Gastrocnemius medialis (tissue), 4 donors: Measurements from ENCODE around the gene CAMK2D. TPM values are rescaled to one million over a fixed set of nuclear protein-coding genes. Genes with fewer than 3 reads are reported as not detected.

ENCODE experiments used
- ATAC-seq, 2 donors: fragments of 150-250 bp; one replicate each; pipeline ENCODE4 v1.9.1; 2016
- DNase-seq, 2 donors: peaks; one replicate each; pipeline ENCODE4 v3.0.0-alpha.2; 2019
- H3K27ac ChIP-seq, 4 donors: fragments of 200-600 bp; sonication (generic); 1 replicate in 1 of 4; 2 replicates in 3 of 4; pipeline ENCODE4 v1.5.1; 2016 to 2018; ENCODE audit warnings: mild to moderate bottlenecking in 2 of 4, moderate library complexity in 1 of 4
- H3K27me3 ChIP-seq, 3 donors: fragments of 200-600 bp; sonication (generic) in 2 of 3; 1 replicate in 1 of 3; 2 replicates in 2 of 3; pipeline versions ENCODE4 v1.5.1 to v1.6.0; 2016 to 2019; ENCODE audit warnings: mild to moderate bottlenecking in 1 of 3, moderate library complexity in 1 of 3
- H3K36me3 ChIP-seq, 2 donors: fragments of 200-600 bp; sonication (generic) in 1 of 2; one replicate each; pipeline ENCODE4 v1.5.1; 2017 to 2018
- H3K4me1 ChIP-seq, 2 donors: fragments of 200-600 bp; sonication (generic) in 1 of 2; one replicate each; pipeline ENCODE4 v1.5.1; 2016 to 2017; ENCODE audit warnings: mild to moderate bottlenecking in 2 of 2
- H3K4me3 ChIP-seq, 4 donors: fragments of 200-600 bp; sonication (generic) in 3 of 4; 1 replicate in 1 of 4; 2 replicates in 3 of 4; pipeline ENCODE4 v1.5.1; 2016 to 2019; ENCODE audit warnings: mild to moderate bottlenecking in 2 of 4
- H3K9me3 ChIP-seq, 3 donors: fragments of 200-600 bp; sonication (generic) in 2 of 3; 1 replicate in 1 of 3; 2 replicates in 2 of 3; pipeline ENCODE4 v1.5.1; 2016 to 2019
- CTCF ChIP-seq, 5 experiments: fragments of 450-650 bp in 3 of 5; fragments of 200-600 bp in 2 of 5; sonication (generic) in 2 of 5; IDR thresholded peaks in 4 of 5; conservative IDR thresholded peaks in 1 of 5; 1 replicate in 4 of 5; 2 replicates in 1 of 5; pipeline ENCODE4 v1.5.1; 2016 to 2019; ENCODE audit warnings: antibody characterized with exemption in 5 of 5, mild to moderate bottlenecking in 3 of 5, moderate library complexity in 3 of 5
- POLR2A ChIP-seq, 2 donors: fragments of 450-650 bp; IDR thresholded peaks; one replicate each; pipeline ENCODE4 v1.6.1; 2017; ENCODE audit warnings: antibody characterized with exemption in 2 of 2, mild to moderate bottlenecking in 2 of 2, moderate library complexity in 2 of 2
- in situ Hi-C, 4 donors: fragments of 200-750 bp; cut with MboI; loops; one replicate each; pipeline versions ENCODE4 v1.15.0 to v1.8.0; 2017; ENCODE audit warnings: low sequenced_read_pairs in 4 of 4
- intact Hi-C: fragments of 100-400 bp; cut with DNase I; formaldehyde crosslinking; loops from one replicate; pipeline ENCODE4 v1.15.1; 2023; ENCODE audit warnings: low total_unique reads
- total RNA-seq, 4 donors: library from RNA; depleted of rRNA; stranded (reverse); fragments of >200 nt; gene quantifications; one replicate each; pipeline versions ENCODE4 v1.1.0 to v1.2.3, GENCODE V29; 2016

The CAMK2D gene
- total RNA-seq, 4 donors from 2014 or later: 73.2 to 149 (median 119) TPM

GRCh38 chr4:113627321-113627720 lies 134.2 kb downstream of the CAMK2D start:
- no peak for DNase-seq
- intact Hi-C loops: no loop called here
- in situ Hi-C loops: no loop called here
- peaks cover 18 to 20% of the 10 kb centered on the region in 2 donors for H3K4me1 ChIP-seq
- no peak overlapping the region for H3K4me3 ChIP-seq
- no peak overlapping the region for H3K27ac ChIP-seq
- TF ChIP-seq POLR2A (IDR thresholded peaks at IDR 0.05) (no peak), CTCF (IDR thresholded peaks at IDR 0.05 in 4 of 5, conservative IDR thresholded peaks at IDR 0.05 in 1 of 5) (no peak)
- H3K9me3 ChIP-seq: no peaks in the 10 kb centered on the region
- H3K36me3 ChIP-seq: peaks cover 0 to 6% of the 10 kb centered on the region in 2 donors
- no peak for ATAC-seq
- H3K27me3 ChIP-seq: no peaks in the 10 kb centered on the region

- Histone ChIP-seq H3K9me3 (no peaks in the 10 kb centered on the region), H3K27ac (no peak overlapping the region), H3K27me3 (no peaks in the 10 kb centered on the region), H3K4me3 (no peak overlapping the region), H3K4me1 (peaks cover 17 to 20% of the 10 kb centered on the region in 2 donors), H3K36me3 (peaks cover 0 to 6% of the 10 kb centered on the region in 2 donors)
- TF ChIP-seq CTCF (IDR thresholded peaks at IDR 0.05 in 4 of 5, conservative IDR thresholded peaks at IDR 0.05 in 1 of 5) (no peak), POLR2A (IDR thresholded peaks at IDR 0.05) (no peak)
- in situ Hi-C loops (no loop called here), intact Hi-C loops (no loop called here)
- no peak for DNase-seq
- no peak for ATAC-seq
These were observed 135.6 kb downstream of the CAMK2D start for GRCh38 chr4:113625902-113626301.

GRCh38 chr4:113623274-113623894 lies 138.2 kb downstream of the CAMK2D start:
- H3K9me3 ChIP-seq: no peaks in the 10 kb centered on the region
- no peak overlapping the region for H3K27ac ChIP-seq
- peaks cover 9 to 15% of the 10 kb centered on the region in 2 donors for H3K4me1 ChIP-seq
- peaks cover 0 to 6% of the 10 kb centered on the region in 2 donors for H3K36me3 ChIP-seq
- no peaks in the 10 kb centered on the region for H3K27me3 ChIP-seq
- ATAC-seq: no peak
- H3K4me3 ChIP-seq: no peak overlapping the region
- no peak for DNase-seq
- no peak for TF ChIP-seq CTCF (IDR thresholded peaks at IDR 0.05 in 4 of 5, conservative IDR thresholded peaks at IDR 0.05 in 1 of 5)
- TF ChIP-seq POLR2A (IDR thresholded peaks at IDR 0.05): no peak
- intact Hi-C loops (no loop called here), in situ Hi-C loops (no loop called here)

GRCh38 chr4:113621633-113622032 lies 139.9 kb downstream of the CAMK2D start:
- TF ChIP-seq POLR2A (IDR thresholded peaks at IDR 0.05): no peak
- TF ChIP-seq CTCF (IDR thresholded peaks at IDR 0.05 in 4 of 5, conservative IDR thresholded peaks at IDR 0.05 in 1 of 5): no peak
- Histone ChIP-seq H3K9me3 (no peaks in the 10 kb centered on the region), H3K4me1 (peaks cover 15 to 26% of the 10 kb centered on the region in 2 donors), H3K27me3 (no peaks in the 10 kb centered on the region), H3K36me3 (peaks cover 0 to 6% of the 10 kb centered on the region in 2 donors), H3K4me3 (no peak overlapping the region), H3K27ac (no peak overlapping the region)
- intact Hi-C loops: no loop called here
- no peak for ATAC-seq
- no peak for DNase-seq
- in situ Hi-C loops: no loop called here

- intact Hi-C loops: no loop called here
- no peak for ATAC-seq
These were observed 141.5 kb downstream of the CAMK2D start for GRCh38 chr4:113620032-113620431.

More at GRCh38 chr4:113620032-113620431, 141.5 kb downstream of the CAMK2D start:
- H3K4me3 ChIP-seq: no peak overlapping the region
- in situ Hi-C loops: no loop called here
- H3K27ac ChIP-seq: no peak overlapping the region
- no peaks in the 10 kb centered on the region for H3K9me3 ChIP-seq
- peaks cover 0 to 6% of the 10 kb centered on the region in 2 donors for H3K36me3 ChIP-seq
- TF ChIP-seq POLR2A (IDR thresholded peaks at IDR 0.05) (no peak), CTCF (IDR thresholded peaks at IDR 0.05 in 4 of 5, conservative IDR thresholded peaks at IDR 0.05 in 1 of 5) (no peak)
- DNase-seq: no peak
- peaks cover 31 to 37% of the 10 kb centered on the region in 2 donors for H3K4me1 ChIP-seq
- H3K27me3 ChIP-seq: no peaks in the 10 kb centered on the region
